Measurements from ENCODE around the gene FZD2. TPM values are rescaled to one million over a fixed set of nuclear protein-coding genes. Genes with fewer than 3 reads are reported as not detected.

The FZD2 gene
- total RNA-seq, 1 experiment from 2014 or later, result 12.8 TPM

DNA sequence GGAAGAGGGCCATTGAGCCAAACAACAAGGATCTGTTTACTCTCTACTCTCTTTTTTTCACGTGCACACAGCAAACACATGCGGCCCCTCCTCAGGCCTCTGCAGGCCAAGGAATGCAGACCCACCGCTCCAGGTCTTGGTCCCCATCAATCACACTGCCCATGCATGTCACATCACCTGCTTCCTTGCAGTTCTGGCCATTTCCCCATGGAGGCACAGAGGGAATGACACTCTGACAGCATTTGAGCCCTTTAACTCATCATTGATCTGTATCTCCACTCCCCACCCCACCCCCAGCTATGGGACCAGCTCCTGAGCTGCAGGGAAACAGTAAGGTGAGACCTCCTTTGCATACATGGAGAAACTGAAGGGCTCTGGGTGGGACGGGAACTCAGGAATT is 53.0 kb downstream of the FZD2 start:
- Histone ChIP-seq H3K9ac (ENCODE audit: low read length) (no peak overlapping the region), H3K27ac (ENCODE audit: low read depth, low read length) (no peak overlapping the region), H3K27me3 (ENCODE audit: insufficient read depth, low read length) (0 out of 2 replicates have a peak, but pooled peaks cover 3% of the 10 kb centered on the region), H3K9me3 (ENCODE audit: control insufficient read depth in 1 of 2, insufficient read depth in 1 of 2, low read depth in 1 of 2, low read length in 2 of 2) (no peaks in the 10 kb centered on the region), H3K9me2 (ENCODE audit: insufficient read depth) (no peaks in the 10 kb centered on the region), H3K4me2 (ENCODE audit: low read length) (no peak overlapping the region), H3K4me1 (ENCODE audit: control insufficient read depth in 1 of 2, insufficient read depth in 2 of 2, low read length in 2 of 2) (no peaks in the 10 kb centered on the region), H2AFZ (ENCODE audit: low read depth, low read length, poor library complexity, severe bottlenecking) (no peak overlapping the region), H3K36me3 (ENCODE audit: control insufficient read depth in 1 of 2, insufficient read depth in 2 of 2, low read length in 2 of 2) (no peaks in the 10 kb centered on the region), H3K79me2 (ENCODE audit: insufficient read depth, low read length) (no peaks in the 10 kb centered on the region), H4K20me1 (ENCODE audit: insufficient read depth) (no peaks in the 10 kb centered on the region), H3K4me3 (replicated peaks in 1 of 2; ENCODE audit: low read depth in 1 of 2, low read length in 2 of 2) (no peak overlapping the region)
- BruUV-seq (replicated peaks), result no TSS peak
- ATAC-seq (no peak), DNase-seq (ENCODE audit: low read depth, low spot score) (no peak)
- TF ChIP-seq REST (IDR thresholded peaks at IDR 0.05; ENCODE audit: low read depth) (no peak), POLR2AphosphoS5 (IDR thresholded peaks at IDR 0.05; ENCODE audit: low read depth, low read length) (no peak), EGR1 (IDR thresholded peaks at IDR 0.05; ENCODE audit: low read depth) (no peak)
- TF ChIP-seq, protein P1, sequence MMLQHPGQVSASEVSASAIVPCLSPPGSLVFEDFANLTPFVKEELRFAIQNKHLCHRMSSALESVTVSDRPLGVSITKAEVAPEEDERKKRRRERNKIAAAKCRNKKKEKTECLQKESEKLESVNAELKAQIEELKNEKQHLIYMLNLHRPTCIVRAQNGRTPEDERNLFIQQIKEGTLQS (IDR thresholded peaks at IDR 0.05), result no peak
- TF ChIP-seq, protein P2, sequence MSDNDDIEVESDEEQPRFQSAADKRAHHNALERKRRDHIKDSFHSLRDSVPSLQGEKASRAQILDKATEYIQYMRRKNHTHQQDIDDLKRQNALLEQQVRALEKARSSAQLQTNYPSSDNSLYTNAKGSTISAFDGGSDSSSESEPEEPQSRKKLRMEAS (IDR thresholded peaks at IDR 0.05), result no peak
- ChIA-PET CTCF (no interaction called here), POLR2A (no interaction called here), RAD21 (ENCODE audit: low non-redundant PET in 1 of 2, low total read pairs in 2 of 2, uncharacterized antibody in 2 of 2, unreplicated experiment in 2 of 2) (no interaction called here)
- intact Hi-C loops (cut with micrococcal nuclease), result no loop called here

Other genes with a start within 250 kb of the FZD2 start
- gene RUNDC3A, start 248.9 kb upstream of the FZD2 start, total RNA-seq (2021; ENCODE audit: unreplicated experiment), result 0.61 TPM
- gene SLC25A39, start 232.7 kb upstream of the FZD2 start, total RNA-seq (2021; ENCODE audit: unreplicated experiment), result 326 TPM
- gene GRN, start 212.2 kb upstream of the FZD2 start, total RNA-seq (2021; ENCODE audit: unreplicated experiment), result 206 TPM
- 18.0 TPM for gene FAM171A2, start 193.6 kb upstream of the FZD2 start, total RNA-seq (2021; ENCODE audit: unreplicated experiment)
- gene ITGA2B, start 167.8 kb upstream of the FZD2 start, total RNA-seq (2021; ENCODE audit: unreplicated experiment), result 7.6 TPM
- 28.7 TPM for gene GPATCH8, start 54.1 kb upstream of the FZD2 start, total RNA-seq (2021; ENCODE audit: unreplicated experiment)
- not detected for gene MEIOC, start 99.0 kb downstream of the FZD2 start, total RNA-seq (2021; ENCODE audit: unreplicated experiment)
- gene CCDC43, start 132.3 kb downstream of the FZD2 start, total RNA-seq (2021; ENCODE audit: unreplicated experiment), result 33.0 TPM
- gene DBF4B, start 151.2 kb downstream of the FZD2 start, total RNA-seq (2021; ENCODE audit: unreplicated experiment), result 26.1 TPM
- gene ADAM11, start 201.5 kb downstream of the FZD2 start, total RNA-seq (2021; ENCODE audit: unreplicated experiment), result 7.7 TPM

All from HCT116 (cell line).